Panc1 (cell line): ENCODE data around the gene EIF3J. TPM values are rescaled to one million over a fixed set of nuclear protein-coding genes. Genes with fewer than 3 reads are reported as not detected.
"Not testable (repeated sequence)": the region's sequence is repeated elsewhere in the genome, so short reads cannot be mapped to it uniquely, and the experiment has no call there.

Source experiments
- ATAC-seq: fragments of 200-7000 bp; cut with Tn5 transposase; 2 replicates; pipeline ENCODE4 v1.9.1; 2020; ENCODE audit warnings: mild to moderate bottlenecking, moderate library complexity
- BruUV-seq: library from RNA; stranded (reverse); fragments of 400-500 nt; replicated peaks from 2 replicates; lab custom pipeline; 2021; lab: Mats Ljungman, UMichigan
- CTCF ChIA-PET: fragments of 300-600 bp; sonication (Branson Sonifier 250); formaldehyde crosslinking; loops from one replicate; lab custom pipeline; 2022; ENCODE audit warnings: antibody characterized with exemption; lab: Charles Lee
- POLR2A ChIA-PET: fragments of 300-600 bp; sonication (Branson Sonifier 250); formaldehyde crosslinking; loops from one replicate; lab custom pipeline; 2022; ENCODE audit warnings: antibody characterized with exemption; lab: Charles Lee
- DNase-seq: peaks from one replicate; pipeline ENCODE4 v3.0.0-alpha.2; 2010; ENCODE audit warnings: low read depth, low spot score
- H3K27ac ChIP-seq: 2 replicates; pipeline ENCODE4 v1.5.1; 2011; ENCODE audit warnings: mild to moderate bottlenecking, low read length, inconsistent platforms
- H3K27me3 ChIP-seq: fragments of 200-500 bp; sonication (Bioruptor generic); 2 replicates; pipeline ENCODE4 v1.6.0; 2014; ENCODE audit warnings: low read length, inconsistent platforms; ENCODE audit not compliant: control insufficient read depth, insufficient read depth
- H3K36me3 ChIP-seq: fragments of 200-500 bp; sonication (Bioruptor generic); 2 replicates; pipeline ENCODE4 v1.5.1; 2014; ENCODE audit warnings: inconsistent platforms, mild to moderate bottlenecking, low read length, moderate library complexity; ENCODE audit not compliant: control insufficient read depth, insufficient read depth
- H3K4me1 ChIP-seq: 2 replicates; pipeline ENCODE4 v1.5.1; 2011; ENCODE audit warnings: inconsistent platforms, mild to moderate bottlenecking, low read length, moderate library complexity; ENCODE audit not compliant: control insufficient read depth, insufficient read depth
- H3K4me3 ChIP-seq, 2 experiments: 2 replicates each; pipeline ENCODE4 v1.5.1; 2011 to 2012; ENCODE audit warnings: low read depth in 2 of 2, low read length in 2 of 2, mild to moderate bottlenecking in 2 of 2, inconsistent platforms in 1 of 2, moderate library complexity in 1 of 2
- H3K9me3 ChIP-seq: fragments of 200-500 bp; sonication (Bioruptor generic); 2 replicates; pipeline ENCODE4 v1.5.1; 2014; ENCODE audit warnings: low read depth, mild to moderate bottlenecking, inconsistent platforms, low read length, moderate library complexity; ENCODE audit not compliant: control insufficient read depth, insufficient read depth
- POLR2AphosphoS5 ChIP-seq: IDR thresholded peaks from 2 replicates; pipeline ENCODE4 v1.6.1; 2012; ENCODE audit warnings: mild to moderate bottlenecking, low read depth, low read length, moderate library complexity
- SIN3A ChIP-seq: IDR thresholded peaks from 2 replicates; pipeline ENCODE4 v1.6.1; 2012; ENCODE audit warnings: low read depth, mild to moderate bottlenecking, low read length, moderate library complexity, borderline replicate concordance; ENCODE audit not compliant: insufficient read depth
- TCF7L2 ChIP-seq: IDR thresholded peaks from 2 replicates; pipeline ENCODE4 v1.6.1; 2011; ENCODE audit warnings: mild to moderate bottlenecking, low read depth, low read length, inconsistent platforms
- in situ Hi-C: cut with HindIII; loops from 2 replicates; pipeline ENCODE4 v1.10.0; 2016; ENCODE audit warnings: low sequenced_read_pairs, low pct_unique_long_range_greater_than_20kb
- intact Hi-C: fragments of 100-400 bp; cut with micrococcal nuclease; formaldehyde crosslinking; loops from one replicate; pipeline ENCODE4 v1.10.0; 2022; ENCODE audit not compliant: unreplicated experiment
- total RNA-seq: library from RNA; stranded (reverse); gene quantifications from one replicate; pipeline ENCODE4 v1.2.1, GENCODE V29; 2021; ENCODE audit not compliant: unreplicated experiment
- TF ChIP-seq, protein P1 (sequence below): fragments of 450-650 bp; IDR thresholded peaks from 2 replicates; pipeline ENCODE4 v1.5.1; 2017; ENCODE audit warnings: mild to moderate bottlenecking
- TF ChIP-seq, protein P2 (sequence below), 2 experiments: IDR thresholded peaks; 2 replicates each; pipeline ENCODE4 v1.6.1; 2011 to 2012; ENCODE audit warnings: low read depth in 2 of 2, control low read depth in 1 of 2, low read length in 1 of 2, mild to moderate bottlenecking in 1 of 2, moderate library complexity in 1 of 2; ENCODE audit not compliant: insufficient read depth in 1 of 2

Gene EIF3J
- total RNA-seq, 1 experiment from 2014 or later = 128 TPM

- no peak overlapping the region for H3K27ac ChIP-seq
- TF ChIP-seq POLR2AphosphoS5 (no peak), TCF7L2 (no peak), SIN3A (no peak)
- TF ChIP-seq, protein P1, sequence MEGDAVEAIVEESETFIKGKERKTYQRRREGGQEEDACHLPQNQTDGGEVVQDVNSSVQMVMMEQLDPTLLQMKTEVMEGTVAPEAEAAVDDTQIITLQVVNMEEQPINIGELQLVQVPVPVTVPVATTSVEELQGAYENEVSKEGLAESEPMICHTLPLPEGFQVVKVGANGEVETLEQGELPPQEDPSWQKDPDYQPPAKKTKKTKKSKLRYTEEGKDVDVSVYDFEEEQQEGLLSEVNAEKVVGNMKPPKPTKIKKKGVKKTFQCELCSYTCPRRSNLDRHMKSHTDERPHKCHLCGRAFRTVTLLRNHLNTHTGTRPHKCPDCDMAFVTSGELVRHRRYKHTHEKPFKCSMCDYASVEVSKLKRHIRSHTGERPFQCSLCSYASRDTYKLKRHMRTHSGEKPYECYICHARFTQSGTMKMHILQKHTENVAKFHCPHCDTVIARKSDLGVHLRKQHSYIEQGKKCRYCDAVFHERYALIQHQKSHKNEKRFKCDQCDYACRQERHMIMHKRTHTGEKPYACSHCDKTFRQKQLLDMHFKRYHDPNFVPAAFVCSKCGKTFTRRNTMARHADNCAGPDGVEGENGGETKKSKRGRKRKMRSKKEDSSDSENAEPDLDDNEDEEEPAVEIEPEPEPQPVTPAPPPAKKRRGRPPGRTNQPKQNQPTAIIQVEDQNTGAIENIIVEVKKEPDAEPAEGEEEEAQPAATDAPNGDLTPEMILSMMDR = no peak
- TF ChIP-seq, protein P2, sequence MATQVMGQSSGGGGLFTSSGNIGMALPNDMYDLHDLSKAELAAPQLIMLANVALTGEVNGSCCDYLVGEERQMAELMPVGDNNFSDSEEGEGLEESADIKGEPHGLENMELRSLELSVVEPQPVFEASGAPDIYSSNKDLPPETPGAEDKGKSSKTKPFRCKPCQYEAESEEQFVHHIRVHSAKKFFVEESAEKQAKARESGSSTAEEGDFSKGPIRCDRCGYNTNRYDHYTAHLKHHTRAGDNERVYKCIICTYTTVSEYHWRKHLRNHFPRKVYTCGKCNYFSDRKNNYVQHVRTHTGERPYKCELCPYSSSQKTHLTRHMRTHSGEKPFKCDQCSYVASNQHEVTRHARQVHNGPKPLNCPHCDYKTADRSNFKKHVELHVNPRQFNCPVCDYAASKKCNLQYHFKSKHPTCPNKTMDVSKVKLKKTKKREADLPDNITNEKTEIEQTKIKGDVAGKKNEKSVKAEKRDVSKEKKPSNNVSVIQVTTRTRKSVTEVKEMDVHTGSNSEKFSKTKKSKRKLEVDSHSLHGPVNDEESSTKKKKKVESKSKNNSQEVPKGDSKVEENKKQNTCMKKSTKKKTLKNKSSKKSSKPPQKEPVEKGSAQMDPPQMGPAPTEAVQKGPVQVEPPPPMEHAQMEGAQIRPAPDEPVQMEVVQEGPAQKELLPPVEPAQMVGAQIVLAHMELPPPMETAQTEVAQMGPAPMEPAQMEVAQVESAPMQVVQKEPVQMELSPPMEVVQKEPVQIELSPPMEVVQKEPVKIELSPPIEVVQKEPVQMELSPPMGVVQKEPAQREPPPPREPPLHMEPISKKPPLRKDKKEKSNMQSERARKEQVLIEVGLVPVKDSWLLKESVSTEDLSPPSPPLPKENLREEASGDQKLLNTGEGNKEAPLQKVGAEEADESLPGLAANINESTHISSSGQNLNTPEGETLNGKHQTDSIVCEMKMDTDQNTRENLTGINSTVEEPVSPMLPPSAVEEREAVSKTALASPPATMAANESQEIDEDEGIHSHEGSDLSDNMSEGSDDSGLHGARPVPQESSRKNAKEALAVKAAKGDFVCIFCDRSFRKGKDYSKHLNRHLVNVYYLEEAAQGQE (IDR thresholded peaks at IDR 0.05; ENCODE audit: insufficient read depth in 1 of 2, low read depth in 2 of 2, low read length in 1 of 2) = no peak
- H3K27me3 ChIP-seq = no peaks in the 10 kb centered on the region
- H3K4me3 ChIP-seq = no peak overlapping the region
- intact Hi-C loops (no loop called here), in situ Hi-C loops (no loop called here)
- no peak for ATAC-seq
- peaks cover 54% of the 10 kb centered on the region for H3K36me3 ChIP-seq
- DNase-seq = no peak
- no TSS peak for BruUV-seq
- H3K4me1 ChIP-seq = no peaks in the 10 kb centered on the region
- CTCF ChIA-PET = interaction anchor here (0.5 kb wide), 1 partner anchor 24 kb away, joined by 4 read pairs; no protein-coding TSS in a partner anchor
- POLR2A ChIA-PET = no interaction called here
- H3K9me3 ChIP-seq = no peaks in the 10 kb centered on the region
Measured at GRCh38 chr15:44554934-44555723, 18.2 kb downstream of the EIF3J start.

- H3K27ac ChIP-seq, in situ Hi-C loops, POLR2A ChIA-PET, intact Hi-C loops, H3K4me3 ChIP-seq, H3K4me1 ChIP-seq, H3K9me3 ChIP-seq, CTCF ChIA-PET, ATAC-seq, DNase-seq, BruUV-seq, H3K27me3 ChIP-seq: not testable (repeated sequence)
- peaks cover 48% of the 10 kb centered on the region for H3K36me3 ChIP-seq
Measured at GRCh38 chr15:44560926-44561325, 24.0 kb downstream of the EIF3J start.
